GM19372 (cell line): ENCODE measurements around the gene JMY.

Experiments used
- ATAC-seq: cut with Tn5 transposase; IDR thresholded peaks from one replicate; pipeline ENCODE4 v1.9.1; 2021; ENCODE audit warnings: mild to moderate bottlenecking, low read depth, moderate library complexity; ENCODE audit not compliant: unreplicated experiment

Gene JMY, protein sequence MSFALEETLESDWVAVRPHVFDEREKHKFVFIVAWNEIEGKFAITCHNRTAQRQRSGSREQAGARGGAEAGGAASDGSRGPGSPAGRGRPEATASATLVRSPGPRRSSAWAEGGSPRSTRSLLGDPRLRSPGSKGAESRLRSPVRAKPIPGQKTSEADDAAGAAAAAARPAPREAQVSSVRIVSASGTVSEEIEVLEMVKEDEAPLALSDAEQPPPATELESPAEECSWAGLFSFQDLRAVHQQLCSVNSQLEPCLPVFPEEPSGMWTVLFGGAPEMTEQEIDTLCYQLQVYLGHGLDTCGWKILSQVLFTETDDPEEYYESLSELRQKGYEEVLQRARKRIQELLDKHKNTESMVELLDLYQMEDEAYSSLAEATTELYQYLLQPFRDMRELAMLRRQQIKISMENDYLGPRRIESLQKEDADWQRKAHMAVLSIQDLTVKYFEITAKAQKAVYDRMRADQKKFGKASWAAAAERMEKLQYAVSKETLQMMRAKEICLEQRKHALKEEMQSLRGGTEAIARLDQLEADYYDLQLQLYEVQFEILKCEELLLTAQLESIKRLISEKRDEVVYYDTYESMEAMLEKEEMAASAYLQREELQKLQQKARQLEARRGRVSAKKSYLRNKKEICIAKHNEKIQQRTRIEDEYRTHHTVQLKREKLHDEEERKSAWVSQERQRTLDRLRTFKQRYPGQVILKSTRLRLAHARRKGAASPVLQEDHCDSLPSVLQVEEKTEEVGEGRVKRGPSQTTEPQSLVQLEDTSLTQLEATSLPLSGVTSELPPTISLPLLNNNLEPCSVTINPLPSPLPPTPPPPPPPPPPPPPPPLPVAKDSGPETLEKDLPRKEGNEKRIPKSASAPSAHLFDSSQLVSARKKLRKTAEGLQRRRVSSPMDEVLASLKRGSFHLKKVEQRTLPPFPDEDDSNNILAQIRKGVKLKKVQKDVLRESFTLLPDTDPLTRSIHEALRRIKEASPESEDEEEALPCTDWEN

DNA sequence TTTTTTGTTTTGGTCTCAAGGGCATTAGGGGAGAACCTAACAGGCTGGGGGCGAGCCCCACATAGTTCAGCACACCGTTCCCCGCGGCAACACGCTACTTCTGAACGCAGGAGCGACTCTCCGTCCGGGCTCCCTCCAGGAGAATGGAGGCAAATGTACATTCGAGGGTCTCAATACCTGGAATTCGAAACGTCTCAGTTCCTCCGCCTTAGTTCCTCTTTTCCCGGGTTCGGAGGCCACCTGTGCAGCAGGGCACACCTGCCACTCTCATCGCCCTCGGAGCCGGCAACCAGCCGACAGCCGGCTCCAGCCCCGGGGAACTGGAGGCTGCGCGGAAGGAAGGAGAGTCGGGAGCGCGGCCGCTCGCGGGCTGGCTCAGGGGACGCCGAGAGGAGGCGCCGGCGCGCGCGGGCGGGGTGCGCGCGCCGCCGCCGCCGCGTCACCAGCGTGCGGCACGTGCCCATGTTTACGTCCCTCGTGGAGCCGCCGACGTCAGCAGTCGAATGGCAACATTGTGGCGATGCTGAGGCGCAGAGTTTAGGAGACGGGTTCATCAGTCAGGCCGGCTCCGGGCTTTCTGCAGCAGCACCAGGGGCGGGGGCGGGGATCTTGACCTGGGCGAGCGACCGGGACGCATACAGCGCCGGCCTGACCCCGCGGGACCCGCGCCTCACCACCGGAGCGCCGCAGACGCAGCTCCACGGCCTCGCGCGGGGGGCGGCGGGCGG, at the start of gene JMY:
Gene JMY, plus strand, starts transcription at position 498 of the 728 bp plus-strand sequence. CDS start 520 bp downstream, outside the sequence.
- ATAC-seq, result peak; percentile 70

DNA sequence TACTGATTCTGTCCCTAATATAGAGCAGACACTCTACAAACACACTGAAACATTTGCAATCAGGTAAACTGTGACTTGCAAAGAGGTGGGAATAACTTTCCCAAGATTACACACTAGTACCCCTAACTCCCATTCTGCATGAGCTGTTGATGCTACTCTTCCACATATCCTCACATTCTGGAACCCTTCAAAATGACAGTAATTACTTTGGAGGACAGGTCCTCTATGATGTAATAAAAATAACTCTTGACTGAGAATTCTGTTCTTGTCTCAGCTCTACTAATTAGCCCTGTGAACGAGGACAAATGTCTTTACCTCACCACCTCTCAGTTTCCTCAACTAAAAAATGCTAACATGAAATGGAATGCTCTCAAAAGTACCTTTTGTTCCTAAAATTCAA, 49.5 kb upstream of the JMY start:
- ATAC-seq, result no peak

- ATAC-seq, result no peak
These were observed 46.3 kb upstream of the JMY start for GRCh38 chr5:79189439-79190234.

DNA sequence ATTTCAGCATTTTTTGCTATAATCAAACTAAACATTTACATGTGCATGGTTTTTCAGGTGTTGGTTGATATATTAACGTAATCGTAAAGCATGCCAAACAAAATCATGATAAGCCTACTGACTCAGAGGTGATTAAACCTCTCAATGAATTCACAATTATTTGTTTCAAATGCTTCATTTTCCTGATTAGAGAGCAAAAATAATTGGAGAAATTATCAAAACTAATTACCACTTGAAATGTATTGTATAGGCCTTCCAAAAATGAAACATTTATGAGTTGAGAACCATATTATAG, 45.7 kb upstream of the JMY start:
- no peak for ATAC-seq

- no peak for ATAC-seq
These were observed 44.5 kb upstream of the JMY start for GRCh38 chr5:79191457-79191856.

- ATAC-seq, result no peak
These were observed 42.3 kb upstream of the JMY start for GRCh38 chr5:79193643-79194042.

- no peak for ATAC-seq
These were observed 35.3 kb upstream of the JMY start for GRCh38 chr5:79200573-79201183.

DNA sequence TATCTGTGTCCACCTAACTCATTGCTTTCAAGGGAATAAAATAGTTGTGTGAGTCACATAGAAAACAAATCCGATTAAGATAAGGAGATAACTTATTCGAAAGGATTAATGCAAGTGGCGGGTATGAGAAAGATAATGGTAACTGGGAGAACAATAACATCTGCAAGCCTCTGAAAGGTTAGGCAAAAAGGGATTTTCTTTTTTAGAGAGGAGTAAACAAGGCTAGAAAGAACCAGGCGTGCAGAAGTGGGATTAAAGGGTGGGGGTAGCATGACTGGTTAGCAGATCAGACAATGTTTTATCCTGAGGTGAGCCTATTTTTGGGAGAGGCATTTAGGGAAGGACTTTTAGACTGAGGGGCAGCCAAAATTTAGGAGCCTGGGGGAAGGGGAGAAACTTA, 34.7 kb upstream of the JMY start:
- ATAC-seq, result no peak

GRCh38 chr5:79202076-79202475, 33.9 kb upstream of the JMY start:
- no peak for ATAC-seq

- ATAC-seq, result no peak
These were observed 30.0 kb upstream of the JMY start for GRCh38 chr5:79205965-79206364.

GRCh38 chr5:79206541-79206940, 29.4 kb upstream of the JMY start:
- no peak for ATAC-seq

DNA sequence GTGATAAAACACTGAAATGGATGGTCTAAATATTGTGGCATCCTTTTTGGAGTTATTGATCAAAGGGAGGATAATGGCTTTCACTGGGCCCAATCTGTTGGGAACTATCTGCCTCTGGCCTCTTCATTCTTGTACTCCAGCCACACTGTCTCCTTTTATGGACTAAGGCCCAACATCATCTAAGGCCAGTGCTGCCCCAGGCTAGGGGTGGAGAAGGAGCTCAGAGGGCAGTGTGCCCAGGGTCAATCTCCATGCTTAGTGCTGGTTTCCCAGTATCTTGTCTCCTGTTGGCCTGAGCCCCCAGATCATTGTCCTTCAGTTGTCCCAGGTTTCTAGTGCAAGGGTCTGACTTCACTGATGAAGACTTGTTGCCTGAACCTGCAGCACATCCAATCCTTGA, 26.4 kb upstream of the JMY start:
- ATAC-seq, result no peak

DNA sequence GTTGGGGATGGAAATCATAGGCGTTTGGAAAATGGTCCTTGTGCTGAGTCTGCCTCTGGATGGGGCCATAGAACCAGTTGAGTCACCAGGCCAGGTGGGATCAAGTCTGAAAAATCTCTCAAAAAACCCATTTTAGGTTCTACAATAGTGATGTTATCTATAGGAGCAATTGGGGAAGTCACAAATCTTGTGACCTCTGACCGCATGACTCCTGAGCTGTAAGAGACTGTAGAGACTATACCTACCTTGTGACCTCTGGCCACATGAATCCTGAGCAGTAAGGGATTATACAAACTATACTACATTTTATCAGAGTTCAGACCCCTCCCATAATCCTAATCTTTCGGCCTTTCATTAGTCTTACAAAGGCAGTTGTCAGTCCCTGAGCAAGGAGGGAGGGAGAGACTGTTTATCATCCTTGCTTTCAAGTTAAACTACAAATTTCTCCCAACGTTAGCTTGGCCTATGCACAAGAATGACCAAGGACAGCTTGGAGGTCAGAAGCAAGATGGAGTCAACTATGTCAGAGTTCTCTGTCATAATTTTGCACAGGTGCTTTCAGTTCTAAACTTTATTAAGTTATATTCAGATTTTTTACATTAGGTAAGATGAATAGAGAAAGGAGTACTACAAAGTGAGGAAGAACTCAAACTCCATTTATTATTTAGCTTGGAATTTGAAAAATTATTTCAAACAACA, 11.5 kb upstream of the JMY start:
- ATAC-seq, result no peak

- ATAC-seq, result no peak
These were observed 10.9 kb upstream of the JMY start for GRCh38 chr5:79225026-79225425.

GRCh38 chr5:79225441-79225840, 10.5 kb upstream of the JMY start:
- ATAC-seq, result no peak

- ATAC-seq, result no peak
These were observed 8.4 kb upstream of the JMY start for GRCh38 chr5:79227484-79228025.

GRCh38 chr5:79229357-79230174, 6.4 kb upstream of the JMY start:
- peak; percentile 84 for ATAC-seq

DNA sequence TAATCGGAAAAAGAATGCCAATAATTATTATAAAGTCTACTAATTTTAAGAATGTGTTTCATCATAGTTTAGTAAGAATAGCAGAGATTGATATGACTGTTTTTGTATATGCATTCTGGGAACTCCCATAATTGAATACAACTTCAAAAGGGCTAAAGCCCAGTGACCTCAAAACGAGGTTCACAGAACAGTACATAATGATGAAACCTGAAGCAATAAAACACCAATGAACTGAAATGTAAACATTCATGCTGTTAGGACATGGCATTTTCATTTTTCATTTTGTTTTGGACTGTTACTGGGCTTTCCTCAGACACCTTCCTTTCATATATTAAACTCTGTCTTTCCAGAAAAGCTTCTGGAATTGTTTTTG, 684 bp upstream of the JMY start:
- ATAC-seq, result peak; percentile 1
